ENCODE results near the gene SNAP23.

GRCh38 chr15:42461261-42461660, 34.2 kb upstream of the SNAP23 start:
- TF ChIP-seq, protein P1, sequence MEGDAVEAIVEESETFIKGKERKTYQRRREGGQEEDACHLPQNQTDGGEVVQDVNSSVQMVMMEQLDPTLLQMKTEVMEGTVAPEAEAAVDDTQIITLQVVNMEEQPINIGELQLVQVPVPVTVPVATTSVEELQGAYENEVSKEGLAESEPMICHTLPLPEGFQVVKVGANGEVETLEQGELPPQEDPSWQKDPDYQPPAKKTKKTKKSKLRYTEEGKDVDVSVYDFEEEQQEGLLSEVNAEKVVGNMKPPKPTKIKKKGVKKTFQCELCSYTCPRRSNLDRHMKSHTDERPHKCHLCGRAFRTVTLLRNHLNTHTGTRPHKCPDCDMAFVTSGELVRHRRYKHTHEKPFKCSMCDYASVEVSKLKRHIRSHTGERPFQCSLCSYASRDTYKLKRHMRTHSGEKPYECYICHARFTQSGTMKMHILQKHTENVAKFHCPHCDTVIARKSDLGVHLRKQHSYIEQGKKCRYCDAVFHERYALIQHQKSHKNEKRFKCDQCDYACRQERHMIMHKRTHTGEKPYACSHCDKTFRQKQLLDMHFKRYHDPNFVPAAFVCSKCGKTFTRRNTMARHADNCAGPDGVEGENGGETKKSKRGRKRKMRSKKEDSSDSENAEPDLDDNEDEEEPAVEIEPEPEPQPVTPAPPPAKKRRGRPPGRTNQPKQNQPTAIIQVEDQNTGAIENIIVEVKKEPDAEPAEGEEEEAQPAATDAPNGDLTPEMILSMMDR (IDR thresholded peaks at IDR 0.05; ENCODE audit: low read length) = no peak
- TF ChIP-seq EZH2 (IDR thresholded peaks at IDR 0.05; ENCODE audit: borderline replicate concordance, low read length) = no peak
